SK-N-SH (cell line): Measurements from ENCODE around the gene ABCA6. TPM values are rescaled to one million over a fixed set of nuclear protein-coding genes. Genes with fewer than 3 reads are reported as not detected.

Experiments
- CTCF ChIA-PET: fragments of 300-600, 350-600 bp; formaldehyde crosslinking; extraction: SDS; loops from one replicate; lab custom pipeline; 2021; lab: Yijun Ruan, JAX
- POLR2A ChIA-PET: fragments of 350-600 bp; sonication (Branson Sonifier 250); formaldehyde crosslinking; extraction: SDS; loops from one replicate; lab custom pipeline; 2020; ENCODE audit warnings: antibody characterized with exemption, inconsistent platforms; lab: Yijun Ruan, JAX
- DNase-seq: peaks from one replicate; pipeline ENCODE4 v3.0.0; 2012
- H2AFZ ChIP-seq: fragments of 200-600 bp; sonication (generic); 2 replicates; pipeline ENCODE4 v1.8.1; 2016; ENCODE audit warnings: antibody characterized with exemption, mild to moderate bottlenecking, low read depth
- H3F3A ChIP-seq: fragments of 200-600 bp; sonication (generic); replicated peaks from 2 replicates; pipeline ENCODE3; 2016; ENCODE audit warnings: antibody characterized with exemption, mild to moderate bottlenecking; ENCODE audit not compliant: insufficient read depth
- H3K27ac ChIP-seq, 2 experiments: fragments of 200-500 bp in 1 of 2; fragments of 200-600 bp in 1 of 2; sonication (Bioruptor generic) in 1 of 2; sonication (generic), shearing (Covaris generic) in 1 of 2; 2 replicates each; pipeline versions ENCODE4 v1.5.1 to v1.6.1; 2014 to 2016; ENCODE audit warnings: low read depth in 2 of 2, inconsistent platforms in 1 of 2, low read length in 1 of 2, mild to moderate bottlenecking in 1 of 2, mixed read lengths in 1 of 2
- H3K27me3 ChIP-seq: fragments of 200-600 bp; sonication (generic), shearing (Covaris generic); 2 replicates; pipeline ENCODE4 v1.6.1; 2016; ENCODE audit warnings: mixed run types; ENCODE audit not compliant: insufficient read depth
- H3K36me3 ChIP-seq, 2 experiments: fragments of 200-500 bp in 1 of 2; fragments of 200-600 bp in 1 of 2; sonication (Bioruptor generic) in 1 of 2; sonication (generic) in 1 of 2; replicated peaks in 1 of 2; 2 replicates each; pipeline versions ENCODE3 to v1.5.1; 2014 to 2016; ENCODE audit warnings: low read length in 1 of 2, mild to moderate bottlenecking in 1 of 2; ENCODE audit not compliant: insufficient read depth in 2 of 2, control insufficient read depth in 1 of 2
- H3K4me1 ChIP-seq, 2 experiments: fragments of 200-500 bp in 1 of 2; fragments of 200-600 bp in 1 of 2; sonication (Bioruptor generic) in 1 of 2; sonication (generic), shearing (Covaris generic) in 1 of 2; 2 replicates each; pipeline versions ENCODE4 v1.5.1 to v1.6.1; 2014 to 2016; ENCODE audit warnings: low read depth in 1 of 2, low read length in 1 of 2, mixed run types in 1 of 2; ENCODE audit not compliant: insufficient read depth in 2 of 2, control insufficient read depth in 1 of 2
- H3K4me2 ChIP-seq: fragments of 200-600 bp; sonication (generic), shearing (Covaris generic); 2 replicates; pipeline ENCODE4 v1.6.1; 2017; ENCODE audit warnings: mixed run types
- H3K4me3 ChIP-seq, 2 experiments: fragments of 200-500 bp in 1 of 2; fragments of 200-600 bp in 1 of 2; sonication (Bioruptor generic) in 1 of 2; sonication (generic), shearing (Covaris generic) in 1 of 2; 2 replicates each; pipeline versions ENCODE4 v1.5.1 to v1.8.1; 2014 to 2016; ENCODE audit warnings: low read depth in 2 of 2, inconsistent platforms in 1 of 2, low read length in 1 of 2, mild to moderate bottlenecking in 1 of 2, mixed read lengths in 1 of 2, moderate library complexity in 1 of 2
- H3K79me2 ChIP-seq: fragments of 200-600 bp; sonication (generic); 2 replicates; pipeline ENCODE4 v1.8.1; 2017; ENCODE audit warnings: mild to moderate bottlenecking; ENCODE audit not compliant: insufficient read depth
- H3K9ac ChIP-seq: fragments of 200-600 bp; sonication (generic); 2 replicates; pipeline ENCODE4 v1.6.1; 2017; ENCODE audit warnings: mixed run types
- H3K9me2 ChIP-seq: fragments of 200-600 bp; sonication (generic); 2 replicates; pipeline ENCODE4 v1.6.1; 2017; ENCODE audit warnings: mixed run types
- H3K9me3 ChIP-seq: fragments of 200-600 bp; sonication (generic); 2 replicates; pipeline ENCODE4 v1.6.1; 2017; ENCODE audit warnings: mixed run types, mild to moderate bottlenecking, moderate library complexity
- H4K20me1 ChIP-seq: fragments of 200-600 bp; sonication (generic); 2 replicates; pipeline ENCODE4 v1.6.1; 2017; ENCODE audit warnings: mild to moderate bottlenecking, mixed run types; ENCODE audit not compliant: insufficient read depth
- CHD2 ChIP-seq: fragments of 150-350 bp; IDR thresholded peaks from 2 replicates; pipeline ENCODE4 v1.6.1; 2018; ENCODE audit warnings: low read length; ENCODE audit not compliant: partially characterized antibody
- ELF1 ChIP-seq: IDR thresholded peaks from 2 replicates; pipeline ENCODE4 v1.4.0; 2012
- FOSL2 ChIP-seq: IDR thresholded peaks from 2 replicates; pipeline ENCODE4 v1.4.0; 2012; ENCODE audit warnings: low read depth, mild to moderate bottlenecking, moderate library complexity, borderline replicate concordance
- GABPA ChIP-seq: IDR thresholded peaks from 2 replicates; pipeline ENCODE4 v1.4.0; 2012; ENCODE audit warnings: low read depth, mild to moderate bottlenecking
- MEF2A ChIP-seq: IDR thresholded peaks from 2 replicates; pipeline ENCODE4 v1.4.0; 2012; ENCODE audit warnings: low read depth, borderline replicate concordance
- MXI1 ChIP-seq: IDR thresholded peaks from 2 replicates; pipeline ENCODE4 v1.6.1; 2012; ENCODE audit warnings: mild to moderate bottlenecking, low read depth, low read length, improper control_type of control experiment
- NRF1 ChIP-seq: IDR thresholded peaks from 2 replicates; pipeline ENCODE4 v1.6.1; 2012; ENCODE audit warnings: low read depth, mild to moderate bottlenecking, low read length
- POLR2AphosphoS5 ChIP-seq: IDR thresholded peaks from 2 replicates; pipeline ENCODE4 v1.6.1; 2012; ENCODE audit warnings: low read depth, low read length
- TCF12 ChIP-seq: IDR thresholded peaks from 2 replicates; pipeline ENCODE4 v1.4.0; 2012
- TEAD4 ChIP-seq: IDR thresholded peaks from 2 replicates; pipeline ENCODE4 v1.4.0; 2012; ENCODE audit warnings: mild to moderate bottlenecking, borderline replicate concordance; ENCODE audit not compliant: insufficient read depth
- YY1 ChIP-seq: IDR thresholded peaks from 2 replicates; pipeline ENCODE4 v1.4.0; 2012; ENCODE audit warnings: low read depth, mild to moderate bottlenecking
- WGBS: methylation state at CpG from one replicate; pipeline ENCODE4 v1.1.6; 2017; ENCODE audit warnings: low lambda C conversion rate; 5-methylcytosine and 5-hydroxymethylcytosine counted together
- polyA plus RNA-seq, 3 experiments: library from polyadenylated mRNA; depleted of rRNA; stranded (reverse); fragments of >200 nt; gene quantifications; 2 replicates each; pipeline ENCODE4 v1.2.3, GENCODE V29; 2012
- TF ChIP-seq, protein P1 (sequence below): fragments of 200-600 bp; sonication (generic); IDR thresholded peaks from 2 replicates; pipeline ENCODE4 v1.6.1; 2017; ENCODE audit warnings: antibody characterized with exemption, mild to moderate bottlenecking, moderate library complexity
- TF ChIP-seq, protein P2 (sequence below): fragments of 150-350 bp; IDR thresholded peaks from 2 replicates; pipeline ENCODE4 v1.6.1; 2016; ENCODE audit warnings: mild to moderate bottlenecking, low read depth, low read length
- TF ChIP-seq, protein P3 (sequence below): fragments of 150-350 bp; IDR thresholded peaks from 2 replicates; pipeline ENCODE4 v1.6.1; 2017; ENCODE audit warnings: antibody characterized with exemption, low read length, low read depth, borderline replicate concordance
- TF ChIP-seq, protein P4 (sequence below): IDR thresholded peaks from 2 replicates; pipeline ENCODE4; 2012

ABCA6 gene
- polyA plus RNA-seq, 1 of the 3 experiments (the other 2 are of a cell fraction): 0.15 TPM

DNA sequence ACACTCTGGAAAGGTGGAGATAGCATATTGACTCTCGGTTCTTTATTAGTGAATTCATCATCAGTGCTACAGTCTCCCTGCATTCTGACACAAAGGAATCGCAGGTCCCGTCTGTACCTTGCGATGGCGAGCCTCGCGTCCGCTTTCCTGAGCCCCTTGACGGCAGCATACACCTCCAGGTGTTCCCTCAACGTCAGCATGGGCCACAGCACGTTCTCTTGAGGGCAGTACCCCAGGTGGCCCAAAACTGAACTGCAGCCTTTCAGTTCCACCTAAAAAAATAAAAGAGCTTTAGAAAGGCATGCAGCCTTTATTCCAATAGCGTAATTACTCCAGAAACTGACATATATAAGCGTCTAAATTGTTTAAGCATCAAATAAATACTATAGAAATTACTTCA, 56.8 kb downstream of the ABCA6 start:
- H3K27ac ChIP-seq: no peak overlapping the region
- no peak overlapping the region; the same call in 1 of the 2 replicates for H2AFZ ChIP-seq
- CTCF ChIA-PET: interaction anchor here (0.6 to 0.9 kb wide), 4 partner anchors 11 to 318 kb away, joined by 3 read pairs; no protein-coding TSS in a partner anchor
- DNase-seq: peak; percentile 23
- H3F3A ChIP-seq: no peaks in the 10 kb centered on the region
- 28% methylated on average over 13 of the region's 13 CpGs for whole genome bisulfite sequencing
- no peaks in the 10 kb centered on the region for H3K4me1 ChIP-seq
- peaks cover 5% of the 10 kb centered on the region; the same call in 1 of the 2 replicates for H3K9me2 ChIP-seq
- no peaks in the 10 kb centered on the region for H4K20me1 ChIP-seq
- H3K4me3 ChIP-seq: no peak overlapping the region
- TF ChIP-seq TCF12 (no peak), ELF1 (no peak), CHD2 (no peak), YY1 (no peak)
- TF ChIP-seq, protein P1, sequence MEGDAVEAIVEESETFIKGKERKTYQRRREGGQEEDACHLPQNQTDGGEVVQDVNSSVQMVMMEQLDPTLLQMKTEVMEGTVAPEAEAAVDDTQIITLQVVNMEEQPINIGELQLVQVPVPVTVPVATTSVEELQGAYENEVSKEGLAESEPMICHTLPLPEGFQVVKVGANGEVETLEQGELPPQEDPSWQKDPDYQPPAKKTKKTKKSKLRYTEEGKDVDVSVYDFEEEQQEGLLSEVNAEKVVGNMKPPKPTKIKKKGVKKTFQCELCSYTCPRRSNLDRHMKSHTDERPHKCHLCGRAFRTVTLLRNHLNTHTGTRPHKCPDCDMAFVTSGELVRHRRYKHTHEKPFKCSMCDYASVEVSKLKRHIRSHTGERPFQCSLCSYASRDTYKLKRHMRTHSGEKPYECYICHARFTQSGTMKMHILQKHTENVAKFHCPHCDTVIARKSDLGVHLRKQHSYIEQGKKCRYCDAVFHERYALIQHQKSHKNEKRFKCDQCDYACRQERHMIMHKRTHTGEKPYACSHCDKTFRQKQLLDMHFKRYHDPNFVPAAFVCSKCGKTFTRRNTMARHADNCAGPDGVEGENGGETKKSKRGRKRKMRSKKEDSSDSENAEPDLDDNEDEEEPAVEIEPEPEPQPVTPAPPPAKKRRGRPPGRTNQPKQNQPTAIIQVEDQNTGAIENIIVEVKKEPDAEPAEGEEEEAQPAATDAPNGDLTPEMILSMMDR: peak; percentile 55
- TF ChIP-seq, all 33 proteins: peak for 1
- Histone ChIP-seq H3K9me3 (no peaks in the 10 kb centered on the region), H3K79me2 (no peaks in the 10 kb centered on the region), H3K9ac (no peak overlapping the region), H3K27me3 (no peaks in the 10 kb centered on the region), H3K4me2 (no peak overlapping the region), H3K36me3 (no peaks in the 10 kb centered on the region)
- POLR2A ChIA-PET: no interaction called here

DNA sequence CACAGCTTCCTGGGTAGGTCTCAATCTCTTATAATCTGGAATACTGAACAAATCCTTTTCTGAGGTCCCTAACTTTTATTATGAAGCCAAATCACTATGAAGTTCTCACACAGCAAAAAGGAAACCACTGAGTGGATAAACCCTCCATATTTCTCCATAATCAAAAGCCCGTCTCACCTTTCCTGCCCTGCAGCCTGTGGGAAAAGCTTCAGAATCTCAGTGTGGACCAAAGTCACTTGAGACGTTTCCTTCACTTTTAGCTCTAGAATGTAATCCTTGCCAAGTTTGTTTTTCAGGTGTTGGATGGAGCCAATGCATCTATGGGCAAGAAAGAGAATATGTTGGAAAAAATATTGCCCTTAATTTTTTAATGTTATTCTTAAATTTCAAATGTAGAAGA, 59.0 kb downstream of the ABCA6 start:
- Histone ChIP-seq H3K79me2 (no peaks in the 10 kb centered on the region), H4K20me1 (no peaks in the 10 kb centered on the region), H3K9me2 (peaks cover 5% of the 10 kb centered on the region; the same call in 1 of the 2 replicates), H3F3A (no peaks in the 10 kb centered on the region), H3K4me3 (no peak overlapping the region), H3K9ac (no peak overlapping the region), H3K27ac (no peak overlapping the region), H3K9me3 (no peaks in the 10 kb centered on the region), H2AFZ (0 out of 2 replicates have a peak overlapping the region, but pooled peaks have one; percentile 42), H3K36me3 (no peaks in the 10 kb centered on the region), H3K4me2 (no peak overlapping the region), H3K4me1 (no peaks in the 10 kb centered on the region), H3K27me3 (no peaks in the 10 kb centered on the region)
- DNase-seq: no peak
- TF ChIP-seq MEF2A (no peak), YY1 (no peak), GABPA (no peak), POLR2AphosphoS5 (no peak)
- ChIA-PET CTCF (no interaction called here), POLR2A (no interaction called here)
- WGBS: 27% methylated on average over 2 of the region's 2 CpGs

DNA sequence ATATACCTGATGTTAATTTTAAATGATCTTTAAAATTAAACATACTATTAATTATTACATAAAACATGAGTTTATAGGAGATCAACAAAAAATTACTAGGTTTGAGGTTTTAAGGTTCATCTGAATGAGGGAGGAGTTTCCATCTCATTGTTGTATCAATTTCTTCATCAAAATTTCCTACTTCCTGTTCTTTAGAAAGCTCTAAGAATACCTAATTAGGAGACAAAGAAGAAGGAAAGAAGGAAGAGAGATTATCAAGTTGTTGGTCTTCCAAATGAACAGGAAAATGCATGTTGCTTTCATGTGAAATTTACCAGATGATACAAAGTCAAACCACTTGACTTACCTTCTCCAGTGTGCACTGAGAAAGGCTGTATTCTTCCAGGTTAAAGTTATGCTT, 62.8 kb downstream of the ABCA6 start:
- POLR2A ChIA-PET: no interaction called here
- no peak for DNase-seq
- Histone ChIP-seq H3K4me3 (no peak overlapping the region), H3K9ac (no peak overlapping the region), H3K4me1 (no peaks in the 10 kb centered on the region), H3K27me3 (no peaks in the 10 kb centered on the region), H3F3A (no peaks in the 10 kb centered on the region), H3K9me3 (no peaks in the 10 kb centered on the region), H3K9me2 (peaks cover 5% of the 10 kb centered on the region; the same call in 1 of the 2 replicates), H2AFZ (no peak overlapping the region), H3K36me3 (no peaks in the 10 kb centered on the region), H3K79me2 (no peaks in the 10 kb centered on the region), H3K27ac (no peak overlapping the region), H3K4me2 (no peak overlapping the region), H4K20me1 (no peaks in the 10 kb centered on the region)
- CTCF ChIA-PET: no interaction called here
- TF ChIP-seq, protein P2, sequence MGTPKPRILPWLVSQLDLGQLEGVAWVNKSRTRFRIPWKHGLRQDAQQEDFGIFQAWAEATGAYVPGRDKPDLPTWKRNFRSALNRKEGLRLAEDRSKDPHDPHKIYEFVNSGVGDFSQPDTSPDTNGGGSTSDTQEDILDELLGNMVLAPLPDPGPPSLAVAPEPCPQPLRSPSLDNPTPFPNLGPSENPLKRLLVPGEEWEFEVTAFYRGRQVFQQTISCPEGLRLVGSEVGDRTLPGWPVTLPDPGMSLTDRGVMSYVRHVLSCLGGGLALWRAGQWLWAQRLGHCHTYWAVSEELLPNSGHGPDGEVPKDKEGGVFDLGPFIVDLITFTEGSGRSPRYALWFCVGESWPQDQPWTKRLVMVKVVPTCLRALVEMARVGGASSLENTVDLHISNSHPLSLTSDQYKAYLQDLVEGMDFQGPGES: no peak
- TF ChIP-seq NRF1 (no peak), FOSL2 (no peak), TEAD4 (no peak), MXI1 (no peak)
- TF ChIP-seq, protein P3, sequence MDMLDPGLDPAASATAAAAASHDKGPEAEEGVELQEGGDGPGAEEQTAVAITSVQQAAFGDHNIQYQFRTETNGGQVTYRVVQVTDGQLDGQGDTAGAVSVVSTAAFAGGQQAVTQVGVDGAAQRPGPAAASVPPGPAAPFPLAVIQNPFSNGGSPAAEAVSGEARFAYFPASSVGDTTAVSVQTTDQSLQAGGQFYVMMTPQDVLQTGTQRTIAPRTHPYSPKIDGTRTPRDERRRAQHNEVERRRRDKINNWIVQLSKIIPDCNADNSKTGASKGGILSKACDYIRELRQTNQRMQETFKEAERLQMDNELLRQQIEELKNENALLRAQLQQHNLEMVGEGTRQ: no peak
- TF ChIP-seq, protein P1: no peak
- TF ChIP-seq, protein P4, sequence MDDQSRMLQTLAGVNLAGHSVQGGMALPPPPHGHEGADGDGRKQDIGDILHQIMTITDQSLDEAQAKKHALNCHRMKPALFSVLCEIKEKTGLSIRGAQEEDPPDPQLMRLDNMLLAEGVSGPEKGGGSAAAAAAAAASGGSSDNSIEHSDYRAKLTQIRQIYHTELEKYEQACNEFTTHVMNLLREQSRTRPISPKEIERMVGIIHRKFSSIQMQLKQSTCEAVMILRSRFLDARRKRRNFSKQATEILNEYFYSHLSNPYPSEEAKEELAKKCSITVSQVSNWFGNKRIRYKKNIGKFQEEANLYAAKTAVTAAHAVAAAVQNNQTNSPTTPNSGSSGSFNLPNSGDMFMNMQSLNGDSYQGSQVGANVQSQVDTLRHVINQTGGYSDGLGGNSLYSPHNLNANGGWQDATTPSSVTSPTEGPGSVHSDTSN: no peak
